Esophagus squamous epithelium (tissue), 5 donors: Measurements from ENCODE around the gene OSTF1. TPM values are rescaled to one million over a fixed set of nuclear protein-coding genes. Genes with fewer than 3 reads are reported as not detected.

Experiments
- DNase-seq: peaks from one replicate; lab custom pipeline; 2025; lab: John Stamatoyannopoulos, UW
- H3K27ac ChIP-seq, 4 donors: fragments of 200-600 bp; sonication (generic); one replicate each; pipeline ENCODE4 v1.5.1; 2016 to 2019; ENCODE audit warnings: mild to moderate bottlenecking in 1 of 4
- H3K27me3 ChIP-seq, 4 donors: fragments of 200-600 bp; sonication (generic); 1 replicate in 3 of 4; 2 replicates in 1 of 4; pipeline versions ENCODE4 v1.5.1 to v1.6.0; 2017 to 2021; ENCODE audit warnings: antibody characterized with exemption in 1 of 4
- H3K36me3 ChIP-seq, 3 donors: fragments of 200-600 bp; sonication (generic); one replicate each; pipeline ENCODE4 v1.5.1; 2016 to 2019
- H3K4me1 ChIP-seq, 3 donors: fragments of 200-600 bp; sonication (generic); one replicate each; pipeline ENCODE4 v1.5.1; 2017 to 2019
- H3K4me3 ChIP-seq, 4 donors: fragments of 200-600 bp; sonication (generic); 1 replicate in 3 of 4; 2 replicates in 1 of 4; pipeline ENCODE4 v1.5.1; 2016 to 2019; ENCODE audit warnings: mild to moderate bottlenecking in 2 of 4, moderate library complexity in 1 of 4
- H3K9me3 ChIP-seq, 3 donors: fragments of 200-600 bp; sonication (generic); one replicate each; pipeline ENCODE4 v1.5.1; 2016 to 2019
- CTCF ChIP-seq, 6 experiments: fragments of 450-650 bp in 4 of 6; fragments of 200-600 bp in 2 of 6; sonication (generic) in 2 of 6; IDR thresholded peaks; one replicate each; pipeline ENCODE4 v1.5.1; 2016 to 2019; ENCODE audit warnings: antibody characterized with exemption in 6 of 6, mild to moderate bottlenecking in 4 of 6, moderate library complexity in 4 of 6
- POLR2A ChIP-seq, 4 donors: fragments of 450-650 bp; IDR thresholded peaks; one replicate each; pipeline ENCODE4 v1.6.1; 2017; ENCODE audit warnings: antibody characterized with exemption in 4 of 4, mild to moderate bottlenecking in 4 of 4, moderate library complexity in 3 of 4
- WGBS, 2 donors: methylation state at CpG; one replicate each; pipeline ENCODE4 v1.1.5; 2018; 5-methylcytosine and 5-hydroxymethylcytosine counted together
- intact Hi-C: fragments of 100-400 bp; cut with DNase I; formaldehyde crosslinking; loops from one replicate; pipeline ENCODE4 v1.15.0; 2022
- total RNA-seq, 4 donors: library from RNA; depleted of rRNA; stranded (reverse); fragments of >200 nt; gene quantifications; one replicate each; pipeline ENCODE4 v1.1.0, GENCODE V29; 2016
- donor health status: DM: yes; HTN: yes; CAD: no.

Gene OSTF1
- total RNA-seq, 4 donors from 2014 or later = 70.1 to 100 (median 86.0) TPM

DNA sequence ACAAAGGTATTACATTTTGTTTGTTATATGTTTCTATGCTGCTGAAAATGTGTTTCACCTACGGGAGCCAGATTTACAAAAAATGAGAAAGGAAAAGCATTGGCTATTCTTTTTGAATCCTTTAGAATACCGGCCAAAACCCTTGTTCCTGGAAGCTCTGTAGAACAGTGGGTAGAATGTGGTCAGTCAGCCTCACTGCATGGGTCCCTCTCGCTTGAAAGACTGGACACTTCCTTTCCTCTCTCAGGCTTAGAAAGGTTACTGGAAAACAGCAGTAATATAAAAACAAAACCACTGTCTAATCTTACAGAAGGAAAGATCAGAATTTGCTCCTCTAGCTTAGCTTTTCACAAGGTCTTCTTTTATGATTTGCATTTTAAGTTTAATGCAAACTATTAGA is 45.1 kb downstream of the OSTF1 start:
- Histone ChIP-seq H3K27me3 (no peaks in the 10 kb centered on the region), H3K36me3 (peaks cover 11 to 98% (median 20%) of the 10 kb centered on the region in 3 donors), H3K4me1 (no peaks in the 10 kb centered on the region), H3K9me3 (no peaks in the 10 kb centered on the region), H3K4me3 (no peak overlapping the region), H3K27ac (no peak overlapping the region)
- WGBS, 2 donors = 76 to 93% methylated on average over 3 of the region's 3 CpGs
- no peak for TF ChIP-seq CTCF (IDR thresholded peaks at IDR 0.05)
- no peak for TF ChIP-seq POLR2A (IDR thresholded peaks at IDR 0.05)
- intact Hi-C loops = no loop called here
- no peak for DNase-seq

GRCh38 chr9:75134495-75134894 is 46.2 kb downstream of the OSTF1 start:
- intact Hi-C loops = no loop called here
- Histone ChIP-seq H3K27me3 (no peaks in the 10 kb centered on the region), H3K36me3 (peaks cover 11 to 100% (median 20%) of the 10 kb centered on the region in 3 donors), H3K4me3 (no peak overlapping the region), H3K9me3 (no peaks in the 10 kb centered on the region), H3K27ac (no peak overlapping the region), H3K4me1 (no peaks in the 10 kb centered on the region)
- WGBS, 2 donors = 90 to 94% methylated on average over 2 of the region's 2 CpGs
- no peak for DNase-seq
- TF ChIP-seq POLR2A (IDR thresholded peaks at IDR 0.05) = no peak
- no peak for TF ChIP-seq CTCF (IDR thresholded peaks at IDR 0.05)

DNA sequence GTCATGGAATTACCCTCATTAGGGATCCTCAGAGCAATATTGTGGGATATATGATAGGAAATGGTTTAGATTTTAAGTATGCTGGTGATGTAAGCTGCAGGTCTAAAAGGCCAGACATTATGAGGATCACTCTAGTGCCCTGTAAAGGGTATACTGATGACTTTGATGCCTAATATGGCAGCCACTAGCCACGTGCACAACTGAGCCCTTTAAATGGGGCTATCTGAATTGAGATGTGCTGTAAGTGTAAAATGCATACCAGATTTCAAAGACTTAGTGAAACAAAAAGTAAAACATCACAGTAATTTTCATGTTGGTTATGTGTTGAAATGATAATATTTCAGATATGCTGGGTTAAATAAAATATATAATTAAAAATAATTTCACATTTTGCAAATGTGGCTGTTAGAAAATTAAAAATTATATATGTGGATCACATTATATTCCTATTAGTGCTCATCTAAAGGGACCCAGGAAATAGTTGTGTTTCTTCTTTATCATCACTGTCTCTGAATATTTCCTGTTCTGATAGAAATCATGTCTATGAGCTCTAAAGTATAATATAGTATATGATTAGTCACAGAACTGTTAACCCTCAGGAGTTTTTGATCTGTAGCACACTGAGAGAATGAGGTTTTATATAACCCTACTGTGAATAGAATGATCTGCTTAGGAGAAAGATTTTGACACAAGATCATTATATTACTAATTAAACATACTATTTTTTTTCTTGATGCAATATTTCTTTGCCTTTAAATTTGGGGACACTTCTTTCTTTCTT is 50.1 kb downstream of the OSTF1 start:
- intact Hi-C loops = no loop called here
- Histone ChIP-seq H3K4me1 (no peaks in the 10 kb centered on the region), H3K27ac (no peak overlapping the region), H3K36me3 (peaks cover 4 to 100% (median 13%) of the 10 kb centered on the region in 3 donors), H3K9me3 (no peaks in the 10 kb centered on the region), H3K4me3 (no peak overlapping the region), H3K27me3 (no peaks in the 10 kb centered on the region)
- TF ChIP-seq POLR2A (IDR thresholded peaks at IDR 0.05) (no peak), CTCF (IDR thresholded peaks at IDR 0.05) (no peak)
- 75 to 92% methylated on average over 1 of the region's 1 CpG for WGBS, 2 donors
- DNase-seq = no peak

DNA sequence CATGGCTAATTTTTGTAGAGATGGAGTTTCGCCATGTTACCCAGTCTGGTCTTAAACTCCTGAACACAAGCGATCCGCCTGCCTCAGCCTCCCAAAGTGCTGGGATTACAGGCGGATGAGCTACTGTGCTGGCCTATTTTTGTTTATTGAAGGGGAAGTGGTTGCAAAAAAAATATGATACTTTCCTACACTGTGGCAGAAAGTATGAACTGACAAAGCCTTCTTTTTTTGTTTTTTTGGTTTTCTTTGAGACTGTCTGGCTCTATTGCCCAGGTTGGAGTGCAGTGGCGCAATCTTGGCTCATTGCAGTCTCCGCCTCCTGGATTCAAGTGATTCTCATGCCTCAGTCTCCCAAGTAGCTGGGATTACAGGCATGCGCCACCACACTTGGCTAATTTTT is 50.9 kb downstream of the OSTF1 start:
- intact Hi-C loops = no loop called here
- 78 to 81% methylated on average over 7 of the region's 7 CpGs for WGBS, 2 donors

More for the DNA sequence above, 50.9 kb downstream of the OSTF1 start:
- no peaks in the 10 kb centered on the region for H3K27me3 ChIP-seq
- no peak for TF ChIP-seq CTCF (IDR thresholded peaks at IDR 0.05)
- no peak for TF ChIP-seq POLR2A (IDR thresholded peaks at IDR 0.05)
- H3K4me1 ChIP-seq = no peaks in the 10 kb centered on the region
- H3K9me3 ChIP-seq = no peaks in the 10 kb centered on the region
- H3K27ac ChIP-seq = no peak overlapping the region
- H3K4me3 ChIP-seq = no peak overlapping the region
- H3K36me3 ChIP-seq = peaks cover 9 to 100% (median 19%) of the 10 kb centered on the region in 3 donors
- DNase-seq = no peak
